HG03108 (cell line): ENCODE measurements around the gene C3orf70.
"Not testable (repeated sequence)": the region's sequence is repeated elsewhere in the genome, so short reads cannot be mapped to it uniquely, and the experiment has no call there.

Source experiments
- ATAC-seq: cut with Tn5 transposase; IDR thresholded peaks from one replicate; pipeline ENCODE4 v1.9.1; 2021; ENCODE audit warnings: moderate library complexity; ENCODE audit not compliant: unreplicated experiment

The C3orf70 gene

DNA sequence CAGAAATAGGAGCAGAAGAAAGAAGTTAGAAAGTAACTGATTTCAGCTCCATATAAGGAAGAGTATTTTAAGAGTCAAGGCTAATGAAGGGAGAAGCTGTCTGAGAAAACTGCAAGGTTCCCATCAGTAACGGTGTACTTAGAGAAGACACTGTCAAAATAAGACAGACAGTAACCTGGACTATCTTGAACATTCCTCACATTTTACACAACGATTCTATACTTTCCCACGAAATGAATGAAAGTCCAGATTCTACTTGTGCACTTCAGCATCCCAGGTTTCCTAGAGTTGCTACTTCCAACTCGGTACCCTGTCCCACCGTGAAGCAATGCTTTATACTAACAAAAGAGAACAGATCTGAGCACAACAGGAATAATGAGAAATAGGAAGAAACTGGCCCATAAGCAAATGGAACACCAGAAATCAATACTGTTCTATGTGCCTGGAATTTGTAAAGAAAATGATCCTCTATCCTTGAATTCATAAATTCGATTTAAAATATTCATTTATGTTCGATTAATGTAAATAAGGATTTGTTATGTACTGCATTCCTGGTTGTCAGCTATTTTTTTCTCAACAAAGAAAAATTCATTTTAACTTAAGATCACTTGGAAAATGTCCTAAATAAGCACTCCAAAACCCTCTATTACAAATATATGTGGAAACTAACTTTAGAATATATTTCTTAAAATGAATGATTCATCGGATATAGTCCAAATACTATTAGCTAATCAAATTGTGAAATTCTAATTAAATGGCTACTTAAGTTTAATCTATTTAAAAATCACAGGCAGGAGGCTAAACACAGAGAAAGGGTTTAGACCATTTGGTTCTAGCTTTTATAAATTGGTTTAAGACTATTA is 1.5 kb downstream of the C3orf70 start:
- no peak for ATAC-seq

DNA sequence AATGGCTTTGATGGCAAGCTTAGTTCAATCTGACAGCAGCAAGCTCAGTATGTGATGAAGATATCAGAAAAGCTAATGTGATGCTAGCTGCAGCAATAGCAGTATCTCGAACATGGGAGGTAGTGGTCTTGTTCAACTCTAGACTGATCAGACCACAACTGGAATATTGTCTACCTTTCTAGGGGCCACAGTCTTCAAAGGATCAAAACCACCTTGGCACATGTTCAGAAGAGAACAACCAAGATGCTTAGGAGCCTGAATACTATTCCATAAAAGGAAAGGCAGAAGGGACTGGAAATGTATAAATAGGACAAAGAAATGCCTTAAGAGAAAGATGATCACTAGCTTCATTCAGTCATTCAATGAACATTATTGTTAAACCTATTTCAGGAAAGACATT is 2.3 kb downstream of the C3orf70 start:
- ATAC-seq = no peak

DNA sequence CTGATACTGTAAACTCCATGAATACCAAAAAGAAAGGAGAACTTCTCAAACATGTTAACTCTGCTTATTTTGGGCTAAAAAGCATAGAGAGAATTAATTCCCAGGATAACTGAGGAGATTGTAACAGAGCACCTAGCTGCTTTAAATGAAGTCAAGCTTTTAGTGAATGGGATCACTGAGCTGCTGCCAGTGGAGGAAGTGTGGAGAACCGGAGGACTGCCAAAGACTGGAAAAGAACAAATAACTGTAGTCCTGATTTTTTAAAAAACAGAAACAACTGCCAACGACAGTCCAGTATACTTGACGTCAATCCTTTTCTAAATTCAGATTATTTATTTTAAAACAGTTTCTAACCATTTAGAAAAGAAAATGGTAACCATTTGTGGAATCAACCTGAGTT is 3.3 kb downstream of the C3orf70 start:
- ATAC-seq = no peak

DNA sequence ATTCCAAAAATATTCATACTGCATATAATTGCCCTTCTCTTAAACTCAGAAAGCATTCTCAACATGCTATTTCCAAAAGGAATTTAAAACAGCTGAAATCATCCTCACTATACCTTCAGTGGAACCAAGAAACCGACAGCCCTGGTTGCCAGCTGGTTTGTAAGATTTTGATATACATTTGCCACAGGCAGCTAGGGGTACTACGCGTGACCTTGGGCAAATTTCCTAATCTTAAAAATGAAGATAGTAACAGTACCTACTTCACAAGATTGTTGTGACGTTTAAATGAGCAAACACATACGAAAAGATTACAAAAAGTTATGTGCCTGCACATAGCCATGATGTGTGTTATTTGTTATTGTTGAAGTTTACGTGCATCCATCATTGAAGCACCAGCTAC is 7.3 kb downstream of the C3orf70 start:
- no peak for ATAC-seq

DNA sequence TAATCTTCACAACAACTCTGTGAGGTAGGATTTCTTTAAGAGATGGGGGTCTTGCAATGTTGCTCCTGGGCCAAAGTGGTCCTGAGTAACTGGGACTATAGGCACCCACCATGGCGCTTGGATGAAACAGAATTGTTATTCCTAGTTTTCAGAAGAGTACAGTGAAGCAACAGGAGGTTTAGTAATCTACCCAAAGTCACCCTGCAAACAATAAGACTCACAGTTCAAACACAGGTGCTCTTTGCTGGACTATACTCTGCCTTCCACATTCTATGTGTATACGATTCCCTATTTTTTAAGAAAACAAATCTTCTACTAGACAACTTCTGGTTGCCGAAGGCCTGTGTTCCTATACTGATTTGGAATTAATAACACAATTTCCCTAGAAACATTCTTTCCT is 8.1 kb downstream of the C3orf70 start:
- ATAC-seq = no peak

DNA sequence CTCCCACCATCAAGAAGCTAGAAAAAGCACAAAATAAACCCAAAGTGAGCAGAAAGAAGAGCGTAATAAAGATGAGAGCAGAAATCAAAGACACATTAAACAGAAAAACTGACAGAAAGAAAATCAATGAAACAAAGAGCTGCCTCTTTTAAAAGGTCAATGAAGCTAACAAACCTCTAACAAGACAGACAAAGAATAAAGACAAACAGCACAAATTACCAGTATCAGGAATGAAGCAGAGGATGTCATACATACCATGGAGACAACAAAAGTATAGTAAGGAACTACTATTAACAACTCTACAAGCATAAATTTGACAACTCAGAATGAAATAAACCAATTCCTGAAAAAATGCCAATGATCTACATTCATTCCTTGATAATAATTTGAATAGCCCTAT is 15.0 kb downstream of the C3orf70 start:
- ATAC-seq = no peak

DNA sequence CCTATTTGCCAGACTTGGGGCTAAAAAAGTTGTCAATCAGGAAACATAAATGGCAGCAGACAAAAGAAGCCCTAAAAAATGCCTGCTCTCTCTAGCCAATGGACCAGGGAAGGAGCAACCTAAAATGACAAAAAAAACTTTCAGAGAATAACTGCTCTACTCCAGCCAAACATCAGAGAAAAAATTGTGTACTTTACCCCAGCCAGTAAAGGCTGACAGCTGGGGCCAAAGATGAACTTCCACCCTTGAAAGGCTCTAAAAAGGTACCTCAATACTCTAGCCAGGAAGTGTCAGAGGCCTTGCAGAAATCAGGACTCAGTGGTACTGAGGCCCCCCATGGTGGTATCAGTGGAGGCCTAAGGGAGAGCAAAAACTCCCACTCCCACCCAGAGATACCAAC is 18.4 kb downstream of the C3orf70 start:
- ATAC-seq = no peak

DNA sequence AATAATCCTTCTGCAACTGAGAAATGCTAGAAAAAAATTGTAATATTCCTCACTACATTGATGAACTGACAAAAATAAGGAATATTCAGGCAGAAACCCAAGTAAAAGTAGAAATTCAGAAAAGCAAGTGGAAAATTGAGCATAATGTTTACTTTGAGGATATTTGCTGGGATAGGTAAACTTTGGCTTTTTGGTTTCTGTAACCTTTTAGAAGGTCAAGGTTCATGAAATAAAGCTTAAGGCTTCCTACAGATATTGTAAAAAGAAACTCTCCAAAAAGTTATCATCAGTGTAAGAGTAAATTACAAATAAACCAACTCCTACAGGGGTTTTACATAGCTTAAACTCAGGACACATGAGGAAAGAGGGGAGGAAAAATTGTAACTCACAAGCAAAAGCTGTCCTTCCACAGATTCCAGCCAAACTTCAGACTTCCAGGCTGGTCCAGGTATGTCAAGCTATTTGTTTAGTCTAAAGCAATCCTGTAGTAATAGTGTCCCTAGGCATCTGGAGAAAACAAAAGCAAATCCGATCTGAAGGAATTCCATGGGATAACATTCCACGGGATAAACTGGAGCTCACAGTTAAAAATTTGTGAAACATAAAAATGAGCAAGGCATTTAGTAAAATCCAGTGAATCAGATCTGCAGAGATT is 21.1 kb downstream of the C3orf70 start:
- no peak for ATAC-seq

DNA sequence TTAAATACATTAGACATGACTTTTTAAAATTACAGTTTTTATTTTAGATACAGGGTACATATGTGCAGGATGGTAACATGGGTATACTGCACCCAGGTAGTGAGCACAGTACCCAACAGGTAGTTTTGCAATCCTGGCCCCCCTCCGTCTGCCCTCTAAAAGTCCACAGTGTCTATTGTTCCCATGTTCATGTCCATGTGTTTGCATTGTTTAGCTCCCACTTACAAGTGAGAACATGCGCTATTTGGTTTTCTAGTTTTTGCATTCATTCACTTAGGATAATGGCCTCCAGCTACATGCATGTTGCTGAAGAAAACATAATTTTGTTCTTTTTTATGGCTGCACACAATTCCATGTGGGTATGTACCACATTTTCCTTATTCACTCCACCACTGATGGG is 23.8 kb downstream of the C3orf70 start:
- no peak for ATAC-seq

DNA sequence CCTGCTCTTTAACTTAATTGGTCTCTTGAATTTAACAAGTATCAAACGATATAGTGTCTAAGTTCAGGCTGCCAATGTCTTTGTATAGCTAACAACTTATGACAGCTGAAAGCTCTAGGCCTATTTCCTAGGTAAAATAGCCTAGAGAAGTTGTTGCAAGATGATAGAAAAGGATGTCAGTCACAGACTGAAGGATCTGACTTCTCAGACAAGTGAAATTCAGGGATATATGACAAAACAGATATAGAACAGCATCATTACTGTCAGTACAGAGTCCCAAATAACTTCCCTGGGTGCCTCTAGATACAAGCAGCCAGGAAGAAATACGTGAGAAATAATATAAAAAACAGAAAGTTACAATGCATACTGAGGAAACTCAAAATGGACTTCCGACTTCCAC is 26.7 kb downstream of the C3orf70 start:
- ATAC-seq = no peak

DNA sequence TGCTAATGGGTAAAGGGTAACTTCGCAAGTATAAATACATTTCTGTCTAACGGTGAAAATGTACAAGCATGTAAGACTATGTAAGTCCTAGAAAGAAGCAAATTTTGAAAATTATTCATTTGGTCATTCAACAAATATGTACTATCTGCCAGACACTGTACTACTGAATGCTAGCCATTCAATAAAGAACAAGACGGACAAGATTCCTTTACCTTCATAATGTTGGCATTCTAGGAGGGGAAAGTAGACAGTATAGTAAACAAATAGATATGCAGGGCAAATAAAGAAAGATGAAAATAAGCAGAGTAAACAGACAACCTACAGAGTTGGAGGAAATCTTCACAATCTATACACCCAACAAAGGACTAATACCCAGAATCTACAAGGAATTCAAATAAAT is 32.7 kb downstream of the C3orf70 start:
- no peak for ATAC-seq

DNA sequence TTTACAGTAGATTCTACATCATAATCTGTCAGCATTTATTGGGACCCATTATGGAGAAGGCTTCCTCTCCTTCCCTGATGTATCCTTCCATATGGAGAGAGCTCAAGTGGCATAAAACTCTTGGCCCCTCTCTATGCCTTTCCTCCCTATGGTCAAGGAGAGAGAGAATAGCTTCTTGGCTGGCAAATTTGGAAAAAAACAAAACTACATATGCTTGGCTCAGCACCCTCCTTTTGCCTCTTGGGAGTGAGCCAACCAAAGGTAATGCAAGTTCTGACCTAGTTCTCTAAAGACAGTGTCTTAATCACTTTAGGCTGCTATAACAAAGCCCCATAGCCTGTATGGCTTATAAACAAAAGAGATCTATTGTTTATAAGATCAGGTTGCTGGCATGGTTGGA is 37.5 kb downstream of the C3orf70 start:
- no peak for ATAC-seq

DNA sequence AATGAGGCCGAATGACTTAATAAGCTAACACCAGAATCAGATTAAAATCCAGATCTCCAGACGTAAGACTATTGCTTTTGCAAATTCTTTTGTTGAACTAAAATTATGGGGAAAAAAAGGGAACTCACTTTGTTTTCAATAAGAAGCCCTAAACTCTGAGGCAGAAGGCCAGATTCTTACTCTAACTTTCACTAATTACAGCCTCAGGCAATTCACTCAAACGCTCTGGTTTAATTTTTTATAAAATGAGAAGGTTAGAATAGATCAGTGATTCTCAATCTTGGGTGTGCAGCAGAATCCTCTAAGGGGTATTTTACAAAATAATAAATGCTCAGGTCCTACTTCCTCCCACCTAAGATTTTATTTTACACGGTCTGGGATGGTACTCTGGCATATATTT is 38.1 kb downstream of the C3orf70 start:
- ATAC-seq = no peak

DNA sequence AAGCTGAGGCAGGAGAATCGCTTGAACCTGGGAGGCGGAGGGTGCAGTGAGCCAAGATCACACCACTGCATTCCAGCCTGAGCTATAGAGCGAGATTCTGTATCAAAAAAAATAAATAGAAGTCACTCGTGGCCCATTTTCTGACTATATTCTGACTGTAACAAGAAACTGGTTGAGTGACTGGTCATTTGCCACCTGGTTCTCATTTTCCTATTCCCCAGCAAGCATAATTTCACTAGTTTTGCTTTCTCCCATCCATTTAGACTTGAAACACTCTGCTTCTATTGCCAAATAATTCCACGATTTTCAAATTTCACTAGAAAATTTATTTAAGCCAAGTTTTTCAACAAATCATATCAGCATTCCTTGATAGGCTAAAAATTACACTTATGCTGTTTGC is 40.7 kb downstream of the C3orf70 start:
- no peak for ATAC-seq

DNA sequence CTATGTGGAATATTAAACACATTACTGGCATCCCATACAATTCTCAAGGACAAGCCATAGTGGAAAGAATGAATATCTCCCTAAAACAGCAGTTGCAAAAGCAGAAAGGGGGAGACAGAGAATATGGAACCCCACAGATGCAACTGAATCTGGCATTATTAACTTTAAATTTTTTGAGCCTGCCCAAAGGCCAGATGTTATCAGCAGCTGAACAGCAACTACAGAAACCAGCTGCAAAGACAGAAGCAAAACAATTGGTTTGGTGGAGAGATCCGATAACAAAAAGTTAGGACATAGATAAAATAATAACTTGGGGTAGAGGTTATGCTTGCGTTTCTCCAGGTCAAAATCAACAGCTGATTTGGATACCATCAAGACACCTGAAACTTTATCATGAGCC is 43.8 kb downstream of the C3orf70 start:
- ATAC-seq = not testable (repeated sequence)

DNA sequence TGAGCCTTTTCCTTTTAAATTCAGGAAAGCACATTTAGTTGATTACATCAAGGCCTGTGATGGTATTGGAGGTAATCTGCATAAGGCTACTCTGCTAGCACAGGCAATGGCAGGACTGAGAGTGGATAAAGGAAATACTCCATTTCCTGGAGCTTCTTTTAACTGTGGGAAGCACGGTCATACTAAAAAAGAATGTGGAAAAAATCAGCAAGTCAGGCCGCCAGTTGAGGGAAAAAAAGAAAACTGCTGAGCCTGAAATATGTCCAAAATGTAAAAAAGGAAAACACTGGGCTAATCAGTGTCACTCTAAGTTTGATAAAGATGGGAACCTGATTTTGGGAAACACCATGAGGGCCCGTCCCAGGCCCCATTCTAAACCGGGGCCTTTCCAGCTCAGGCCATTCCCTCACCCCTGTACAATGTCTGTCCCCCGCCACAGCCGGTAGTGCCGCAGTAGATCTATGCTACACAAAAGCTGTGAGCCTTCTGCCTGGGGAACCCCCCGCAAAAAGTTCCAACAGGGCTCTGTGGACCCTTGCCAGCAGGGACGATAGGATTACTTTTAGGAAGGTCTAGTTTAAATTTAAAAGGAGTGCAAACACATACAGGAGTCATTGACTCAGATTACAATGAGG is 46.5 kb downstream of the C3orf70 start:
- ATAC-seq = not testable (repeated sequence)

DNA sequence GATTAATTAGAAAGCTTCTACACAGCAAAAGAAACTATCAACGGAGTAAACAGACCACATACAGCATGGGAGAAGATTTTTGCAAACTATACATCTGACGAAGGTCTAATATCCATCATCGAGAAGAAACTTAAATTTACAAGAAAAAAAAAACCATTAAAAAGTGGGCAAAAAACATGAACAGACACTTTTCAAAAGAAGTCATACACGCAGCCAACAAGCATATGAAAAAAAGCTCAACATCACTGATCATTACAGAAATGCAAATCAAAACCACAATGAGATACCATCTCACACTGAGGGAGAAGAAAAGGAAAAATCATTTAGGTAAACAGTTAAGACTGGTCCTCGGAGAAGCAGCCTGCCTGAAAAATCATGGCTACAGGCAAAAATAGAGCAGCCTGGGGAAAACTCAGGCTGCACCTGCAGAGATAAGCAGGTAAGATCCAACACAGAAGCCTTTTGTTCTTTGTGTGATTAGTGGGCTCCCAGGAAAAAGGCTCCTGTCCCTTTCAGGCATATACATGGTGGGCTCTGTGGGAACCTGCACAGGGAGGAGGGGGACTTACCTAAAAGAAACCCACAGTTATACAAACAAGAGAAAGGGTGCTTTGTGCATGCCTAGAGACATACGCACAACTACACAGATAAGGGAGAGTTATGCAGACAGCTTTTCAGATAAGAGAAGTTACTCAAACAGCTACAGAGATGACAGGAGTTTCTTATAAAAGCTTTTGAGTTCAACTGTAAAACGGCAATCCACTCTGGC is 49.3 kb downstream of the C3orf70 start:
- ATAC-seq = no peak

DNA sequence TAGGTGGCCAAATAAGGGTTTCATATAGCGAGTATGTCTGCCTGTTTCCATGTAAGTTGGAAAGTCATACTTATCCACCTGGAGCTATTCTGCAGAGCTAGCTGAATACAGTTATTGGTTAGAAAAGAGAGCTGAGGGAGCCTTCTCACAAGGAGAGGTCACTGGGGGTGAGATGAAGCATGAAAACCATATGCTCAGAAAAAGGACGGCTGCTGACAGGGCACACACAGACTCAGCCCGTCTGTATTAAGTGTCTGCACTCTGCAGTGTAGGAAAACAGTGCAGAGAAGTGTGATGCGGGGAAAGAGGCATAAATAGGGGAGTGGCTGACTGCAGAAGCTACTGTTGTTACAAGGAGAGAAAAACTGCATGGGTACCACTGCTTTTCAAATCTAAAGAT is 58.2 kb downstream of the C3orf70 start:
- ATAC-seq = no peak

DNA sequence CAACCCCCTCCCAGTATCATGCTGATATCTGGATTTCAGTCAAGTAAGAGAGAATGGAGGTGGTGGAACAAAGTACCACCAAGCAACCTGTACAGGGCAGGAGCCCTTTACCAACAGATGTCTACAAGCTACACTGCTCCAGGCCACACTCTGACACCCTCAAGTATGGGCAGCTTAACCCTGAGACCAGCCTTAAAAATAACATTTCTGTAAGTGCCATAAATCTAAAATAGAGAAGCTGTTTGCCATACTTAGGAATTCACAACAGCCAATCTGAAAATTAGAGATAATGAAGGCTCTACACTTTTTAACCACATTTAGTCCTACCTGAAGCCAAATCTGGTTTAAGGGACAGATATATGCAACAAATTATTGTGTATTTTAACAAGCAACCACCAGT is 59.7 kb downstream of the C3orf70 start:
- ATAC-seq = no peak

DNA sequence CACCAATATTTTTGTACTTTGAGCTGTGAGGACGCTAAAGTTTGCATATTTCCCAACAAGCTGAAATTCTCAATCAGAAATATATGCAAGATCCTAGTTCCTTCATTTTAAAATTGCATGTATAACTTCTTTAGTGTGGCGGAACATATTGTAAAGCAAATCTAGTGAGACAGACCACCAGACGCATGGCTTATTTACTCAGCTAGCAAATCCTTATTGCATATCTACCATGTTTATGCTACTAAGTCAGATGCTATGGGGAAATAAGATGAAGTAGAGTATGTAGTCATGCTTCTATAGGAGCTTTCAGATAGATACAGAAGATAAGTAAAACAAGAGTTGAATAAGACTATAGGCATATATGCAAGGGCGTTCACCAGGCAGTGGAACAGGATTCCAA is 62.0 kb downstream of the C3orf70 start:
- no peak for ATAC-seq

DNA sequence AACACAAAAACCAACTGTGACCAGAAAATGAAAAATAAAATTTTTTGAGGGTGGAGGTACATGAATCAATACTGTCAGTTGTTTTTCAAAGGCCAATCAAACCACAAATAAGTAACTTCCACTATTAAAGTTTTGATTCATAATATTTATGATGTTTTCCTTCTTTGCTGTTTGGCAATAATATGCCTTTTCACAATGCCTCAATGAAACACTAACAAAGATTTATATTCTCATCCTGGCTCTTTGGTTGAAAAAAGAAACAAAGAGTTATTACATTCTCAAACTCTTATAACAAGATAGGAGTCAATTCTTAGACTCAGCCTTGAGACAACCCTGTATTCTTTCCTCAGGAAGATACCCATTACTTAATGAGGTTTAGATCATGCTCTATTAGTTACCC is 63.1 kb downstream of the C3orf70 start:
- no peak for ATAC-seq
